Activated CD8-positive, alpha-beta memory T cell treated with anti-CD3 and anti-CD28 coated beads for 1 hour (primary cell): ENCODE measurements around the gene ATOSB.
"Not testable (repeated sequence)": the region's sequence is repeated elsewhere in the genome, so short reads cannot be mapped to it uniquely, and the experiment has no call there.

Experiments used
- DNase-seq, 2 donors: peaks; one replicate each; pipeline ENCODE4 v3.0.0-alpha.2; 2020; ENCODE audit warnings: low read depth in 1 of 2; ENCODE audit errors: extremely low read depth in 1 of 2

Gene ATOSB

GRCh38 chr9:35115680-35116538 is at the start of gene ATOSB:
ATOSB (minus strand) TSS chr9:35115862; CDS start chr9:35108274, 7,588 bp downstream.
- DNase-seq = peak; percentile 74 to 88

DNA sequence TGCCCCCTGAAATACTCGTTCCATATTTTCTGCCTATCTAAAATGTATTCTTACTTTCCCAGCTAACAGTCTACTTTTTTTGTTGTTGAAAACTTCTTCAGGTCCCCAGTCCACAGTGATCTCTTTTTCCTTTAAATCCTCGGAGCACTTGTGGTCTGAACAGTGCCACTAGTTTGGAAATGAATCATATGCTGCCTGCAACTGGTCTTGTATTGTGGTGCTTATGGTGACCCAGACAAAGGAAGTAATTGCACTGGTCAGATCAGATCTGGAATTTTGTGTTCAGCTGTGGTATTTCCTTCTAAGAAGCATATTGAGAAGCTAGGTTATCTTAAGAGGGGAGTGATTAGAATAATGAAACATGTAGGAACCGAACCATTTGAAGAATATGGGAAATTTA is 49.0 kb upstream of the ATOSB start:
- DNase-seq = no peak

- DNase-seq = no peak
Measured at GRCh38 chr9:35163413-35163812, 47.8 kb upstream of the ATOSB start.

GRCh38 chr9:35162605-35163315 is 47.1 kb upstream of the ATOSB start:
- DNase-seq = no peak

DNA sequence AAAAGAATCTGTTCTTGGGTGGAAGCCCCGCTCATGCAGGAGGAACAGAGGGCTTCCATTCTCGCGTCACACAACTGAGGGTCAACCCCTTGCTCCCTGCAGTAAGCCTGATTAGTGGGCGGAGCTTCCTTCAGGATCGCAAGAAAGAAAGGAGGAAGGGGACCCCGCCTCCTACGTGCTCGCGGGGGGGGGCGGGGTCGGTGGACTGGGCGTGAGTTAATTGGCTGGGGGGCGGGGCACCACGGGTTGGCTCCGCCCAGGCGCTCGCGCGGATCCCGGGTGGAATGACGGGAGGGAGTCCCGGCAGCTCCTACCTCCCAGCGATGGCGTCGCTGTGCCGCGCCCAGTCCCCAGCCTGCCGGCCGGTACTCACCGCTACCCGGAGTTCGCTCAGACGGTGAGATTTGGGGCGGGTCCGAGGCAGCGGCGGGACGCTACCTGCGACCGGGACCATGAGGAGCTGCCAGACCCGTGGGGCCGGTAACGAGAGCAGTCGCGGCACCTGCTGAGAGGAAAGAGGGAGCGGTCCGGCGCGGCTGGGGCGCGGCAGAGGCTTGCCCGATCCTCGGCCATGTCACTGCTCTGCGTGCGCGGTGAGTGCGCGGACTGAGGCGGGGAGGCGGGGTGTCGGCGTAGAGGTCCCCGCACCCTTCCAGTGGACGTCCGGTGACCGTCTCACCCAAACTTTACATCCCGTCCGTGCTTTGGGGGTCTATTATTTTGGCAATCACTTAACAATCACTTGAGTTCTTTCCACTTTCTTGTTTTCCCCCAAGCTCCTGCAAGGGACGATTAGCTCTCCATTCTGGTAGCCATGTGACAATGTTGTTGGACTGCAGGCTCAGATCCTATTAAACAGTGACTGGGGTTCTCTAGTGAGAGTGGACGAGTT is 46.3 kb upstream of the ATOSB start, which contains the start of gene UNC13B:
Gene UNC13B, plus strand, starts transcription at position 297 of the 892 bp plus-strand sequence. Its CDS starts 275 bp downstream, at position 572.
- DNase-seq = peak; percentile 8 to 58

- no peak for DNase-seq
Measured at GRCh38 chr9:35158501-35159280, 43.0 kb upstream of the ATOSB start.

DNA sequence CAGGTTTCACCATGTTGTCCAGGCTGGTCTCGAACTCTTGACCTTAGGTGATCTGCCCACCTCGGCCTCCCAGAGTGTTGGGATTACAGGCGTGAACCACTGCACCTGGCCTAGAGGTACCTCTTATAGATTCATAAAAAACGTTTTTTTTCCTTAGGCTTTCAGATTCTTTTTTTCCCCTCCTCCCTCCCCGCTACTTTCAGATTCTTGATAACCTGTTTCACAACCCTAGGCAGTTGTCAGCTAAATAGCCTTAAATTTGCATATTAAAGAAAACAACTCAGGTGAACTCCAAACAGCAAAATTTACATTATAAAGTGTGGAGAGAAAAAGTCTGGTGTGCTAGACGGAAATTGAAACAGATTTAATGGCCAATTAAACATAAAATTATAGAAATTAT is 42.2 kb upstream of the ATOSB start:
- DNase-seq = not testable (repeated sequence)

- DNase-seq = no peak
Measured at GRCh38 chr9:35156781-35157180, 41.1 kb upstream of the ATOSB start.

- no peak for DNase-seq
Measured at GRCh38 chr9:35152926-35153325, 37.3 kb upstream of the ATOSB start.

DNA sequence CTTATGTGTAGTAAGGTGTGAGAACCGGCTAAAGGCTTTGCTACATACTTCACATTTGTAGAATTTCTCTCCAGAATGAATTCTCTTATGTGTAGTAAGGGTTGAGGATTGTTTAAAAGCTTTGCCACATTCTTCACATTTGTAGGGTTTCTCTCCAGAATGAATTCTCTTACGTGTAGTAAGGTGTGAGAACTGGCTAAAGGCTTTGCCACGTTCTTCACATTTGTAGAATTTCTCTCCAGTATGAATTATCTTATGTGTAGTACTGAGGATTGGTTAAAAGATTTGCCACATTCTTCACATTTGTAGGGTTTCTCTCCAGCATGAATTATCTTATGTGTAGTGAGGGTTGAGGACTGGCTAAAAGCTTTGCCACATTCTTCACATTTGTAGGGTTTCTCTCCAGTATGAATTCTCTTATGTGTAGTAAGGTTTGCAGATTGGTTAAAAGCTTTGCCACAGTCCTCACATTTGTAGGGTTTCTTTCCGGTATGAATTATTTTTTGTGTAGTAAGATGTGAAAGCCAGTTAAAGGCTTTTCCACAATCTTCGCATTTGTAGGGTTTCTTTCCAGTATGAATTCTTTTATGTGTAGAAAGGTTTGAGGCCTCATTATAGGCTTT is 32.4 kb upstream of the ATOSB start:
- DNase-seq = not testable (repeated sequence)

DNA sequence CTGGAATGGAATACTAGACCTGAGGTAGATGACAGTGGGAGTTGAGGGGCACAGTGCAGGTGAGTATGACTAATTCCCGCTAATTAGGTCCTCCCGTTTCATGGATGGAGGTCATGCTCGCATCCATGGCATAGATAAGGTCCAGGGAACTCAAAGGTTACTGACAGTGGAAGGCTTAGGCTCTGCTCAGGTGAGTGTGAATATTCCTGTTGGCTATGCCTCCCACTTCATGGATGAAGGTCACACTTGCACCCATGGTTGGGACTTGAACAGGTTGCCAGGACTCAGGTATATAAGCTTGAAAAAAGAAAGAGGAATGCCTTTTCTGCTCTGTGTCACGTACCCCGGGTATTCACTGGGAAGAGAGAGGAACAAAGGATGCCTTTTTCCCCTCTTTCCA is 26.4 kb upstream of the ATOSB start:
- DNase-seq = no peak

DNA sequence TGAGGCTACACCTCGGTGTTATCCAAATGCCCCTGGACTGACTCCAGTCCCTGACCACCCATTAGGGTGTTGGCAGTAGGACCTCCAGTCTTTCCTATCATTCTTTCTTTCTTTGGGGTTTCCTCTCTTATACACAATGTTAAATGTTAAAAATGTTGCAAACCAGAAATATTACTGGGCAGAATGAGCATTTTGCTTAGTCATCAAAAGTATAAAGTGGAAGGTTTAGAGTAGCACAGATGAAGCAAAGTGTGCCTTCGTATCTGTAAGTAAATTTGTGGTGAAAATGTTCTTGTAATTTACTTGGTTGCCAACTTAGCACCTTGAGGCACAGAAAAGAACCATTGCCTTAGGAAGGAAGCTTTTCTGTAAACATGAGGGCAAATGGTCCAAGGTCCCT is 24.4 kb upstream of the ATOSB start:
- DNase-seq = no peak

DNA sequence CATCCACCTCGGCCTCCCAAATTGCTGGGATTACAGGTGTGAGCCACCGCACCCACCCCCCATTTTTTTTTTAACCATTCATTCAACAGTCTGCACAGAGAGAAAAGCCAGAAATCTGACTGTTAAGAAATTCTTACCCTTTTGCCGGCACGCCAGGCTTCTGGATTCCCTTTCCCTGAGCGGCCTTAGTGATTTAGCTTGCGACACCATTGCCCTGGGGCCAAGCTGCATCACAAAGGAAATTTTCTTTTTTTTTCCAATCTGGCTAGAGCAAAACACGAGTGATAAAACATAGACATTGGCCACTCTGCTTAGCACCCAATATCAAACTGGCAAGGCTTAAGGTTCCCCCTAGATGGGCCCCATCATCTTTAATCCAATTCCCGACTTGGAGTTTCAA is 21.2 kb upstream of the ATOSB start:
- DNase-seq = no peak

- no peak for DNase-seq
Measured at GRCh38 chr9:35135988-35136387, 20.3 kb upstream of the ATOSB start.

GRCh38 chr9:35134920-35135319 is 19.3 kb upstream of the ATOSB start:
- DNase-seq = no peak

- DNase-seq = peak; percentile 73 to 80
Measured at GRCh38 chr9:35116898-35117551, 1.4 kb upstream of the ATOSB start.

DNA sequence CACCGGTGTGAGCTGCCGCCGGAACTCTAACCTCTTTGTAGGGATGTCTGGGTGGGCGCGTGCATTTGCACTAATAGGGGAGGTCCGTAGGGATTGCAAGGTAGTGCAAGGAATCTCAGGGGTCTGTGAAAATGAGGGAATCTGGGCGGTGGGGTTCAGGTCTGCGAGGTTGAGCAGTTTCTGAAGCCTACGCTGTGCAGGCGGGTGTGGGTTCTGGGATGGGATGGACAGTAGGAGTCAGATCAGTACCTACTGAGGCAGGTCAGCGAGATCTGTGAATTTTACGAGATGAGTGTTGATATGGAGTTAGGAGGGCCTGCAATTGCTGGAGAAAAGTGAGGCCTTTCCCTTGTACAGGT is 856 bp upstream of the ATOSB start:
- no peak for DNase-seq

- DNase-seq = no peak
Measured at GRCh38 chr9:35114840-35115628, 628 bp downstream of the ATOSB start.
